GM21526 (cell line): ENCODE data around the gene CEP112.
"Not testable (repeated sequence)": the region's sequence is repeated elsewhere in the genome, so short reads cannot be mapped to it uniquely, and the experiment has no call there.

Source experiments
- ATAC-seq: cut with Tn5 transposase; IDR thresholded peaks from one replicate; pipeline ENCODE4 v1.9.1; 2021; ENCODE audit warnings: moderate library complexity; ENCODE audit not compliant: unreplicated experiment, low FRiP score

CEP112 gene

DNA sequence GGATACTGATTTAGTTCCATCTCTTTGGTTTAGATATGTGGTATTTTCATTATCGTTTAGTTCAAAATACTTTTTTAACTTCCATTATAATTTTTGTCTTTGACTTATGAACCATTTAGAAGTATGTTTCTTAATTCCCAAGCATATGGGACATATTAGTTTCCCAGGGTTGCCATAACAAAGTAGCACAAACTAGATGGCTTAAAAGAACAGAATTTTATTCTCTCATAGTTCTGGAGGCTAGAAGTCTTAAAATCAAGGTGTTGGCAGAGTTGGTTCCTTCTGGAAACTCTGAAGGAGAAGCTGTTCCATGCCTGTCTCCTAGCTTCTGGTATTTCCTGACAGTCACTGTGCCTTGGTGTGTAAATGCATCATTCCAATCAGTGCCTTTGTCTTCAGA is 339.0 kb downstream of the CEP112 start:
- no peak for ATAC-seq

DNA sequence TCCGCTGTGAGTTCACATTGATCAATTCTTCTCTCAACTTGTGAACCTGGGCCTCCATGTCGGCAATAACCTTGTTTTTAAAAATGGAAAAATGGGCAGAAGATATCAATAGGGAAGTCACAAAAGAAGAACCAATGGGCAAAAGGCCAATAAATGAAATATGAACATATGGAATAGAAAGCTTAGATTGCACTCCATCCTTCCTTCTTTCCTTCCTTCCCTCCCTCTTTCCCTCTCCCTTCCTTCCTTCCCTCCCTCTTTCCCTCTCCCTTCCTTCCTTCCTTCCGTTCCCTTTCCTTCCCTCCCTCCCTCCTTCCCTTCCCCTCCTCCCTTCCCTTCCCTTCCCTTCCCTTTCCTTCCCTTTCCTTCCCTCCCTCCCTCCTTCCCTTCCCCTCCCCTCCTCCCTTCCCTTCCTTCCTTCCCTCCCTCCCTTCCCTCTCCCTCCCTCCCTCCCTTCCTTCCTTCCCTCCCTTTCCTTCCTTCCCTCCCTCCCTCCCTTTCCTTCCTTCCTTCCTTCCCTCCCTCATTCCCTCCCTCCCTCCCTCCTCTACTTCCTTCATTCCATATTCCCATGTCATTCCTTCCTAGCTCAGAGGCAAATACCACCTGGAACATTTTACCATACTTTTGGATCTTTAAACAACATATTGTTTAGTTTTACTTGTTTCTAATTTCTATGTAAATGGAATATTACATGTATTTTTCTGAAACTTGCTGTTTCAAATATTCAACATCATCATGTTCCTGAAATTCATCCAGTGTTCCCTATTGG is 339.8 kb downstream of the CEP112 start:
- ATAC-seq, result no peak

DNA sequence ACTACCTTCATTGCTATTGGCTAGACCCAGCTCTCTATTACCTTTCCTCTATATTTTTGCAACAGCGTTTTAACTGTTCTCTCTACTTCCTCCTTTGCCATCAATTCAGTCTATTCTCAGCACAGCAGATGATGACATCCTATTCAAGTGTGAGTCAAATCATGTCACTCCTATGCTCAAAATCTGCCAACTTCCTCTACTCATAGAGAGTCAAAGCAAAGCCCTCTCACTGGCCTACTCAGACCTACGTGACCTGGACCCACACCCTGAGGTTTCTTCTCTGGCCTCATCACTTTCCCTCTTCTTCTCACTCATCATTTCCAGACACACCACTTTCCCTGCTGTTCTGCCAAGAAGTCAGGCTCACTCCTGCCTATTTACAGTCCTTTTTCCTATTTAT is 341.4 kb downstream of the CEP112 start:
- peak; percentile 72 for ATAC-seq

DNA sequence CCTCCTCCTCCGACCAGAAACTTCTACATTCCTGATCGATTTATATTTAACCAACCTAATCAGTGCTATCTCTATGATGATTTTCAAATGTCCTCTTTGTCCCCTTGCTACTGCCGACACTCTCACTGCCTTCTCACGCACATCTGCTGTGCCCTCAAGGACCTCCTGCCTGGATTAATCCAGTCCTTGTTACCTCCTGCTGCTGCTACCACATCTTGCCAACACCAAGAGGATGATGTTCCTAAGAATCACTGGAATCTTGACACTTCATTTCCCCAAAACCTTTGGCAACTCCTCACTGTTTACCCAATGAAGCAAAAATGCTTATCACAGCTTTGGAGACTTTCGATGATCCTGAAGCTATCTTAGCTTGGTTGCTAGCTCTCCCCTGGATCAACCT is 343.2 kb downstream of the CEP112 start:
- no peak for ATAC-seq

DNA sequence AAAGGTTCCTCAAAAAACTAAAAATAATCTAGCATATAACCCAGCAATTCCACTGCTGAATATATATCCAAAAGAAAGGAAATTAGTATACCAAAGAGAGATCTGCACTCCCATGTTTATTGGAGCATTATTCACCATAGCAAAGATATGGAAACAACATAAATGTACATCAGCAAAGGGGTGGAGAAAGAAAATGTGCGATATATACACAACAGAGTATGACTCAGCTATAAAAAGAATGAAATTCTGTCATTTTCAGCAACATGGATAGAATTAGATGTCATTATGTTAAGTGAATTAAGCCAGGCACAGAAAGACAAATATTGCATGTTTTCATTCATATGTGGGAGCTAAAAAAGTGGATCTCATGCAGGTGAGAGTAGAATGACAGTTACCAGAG is 350.8 kb downstream of the CEP112 start:
- ATAC-seq, result no peak

DNA sequence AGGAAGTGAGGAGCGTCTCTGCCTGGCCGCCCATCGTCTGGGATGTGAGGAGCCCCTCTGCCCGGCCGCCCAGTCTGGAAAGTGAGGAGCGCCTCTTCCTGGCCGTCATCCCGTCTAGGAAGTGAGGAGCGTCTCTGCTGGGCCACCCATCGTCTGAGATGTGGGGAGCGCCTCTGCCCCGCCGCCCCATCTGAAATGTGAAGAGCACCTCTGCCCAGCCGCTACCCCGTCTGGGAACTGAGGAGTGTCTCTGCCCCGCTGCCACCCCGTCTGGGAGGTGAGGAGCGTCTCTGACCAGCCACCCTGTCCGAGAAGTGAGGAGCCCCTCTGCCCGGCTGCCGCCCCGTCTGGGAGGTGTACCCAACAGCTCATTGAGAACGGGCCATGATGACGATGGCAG is 354.7 kb downstream of the CEP112 start:
- ATAC-seq, result not testable (repeated sequence)

DNA sequence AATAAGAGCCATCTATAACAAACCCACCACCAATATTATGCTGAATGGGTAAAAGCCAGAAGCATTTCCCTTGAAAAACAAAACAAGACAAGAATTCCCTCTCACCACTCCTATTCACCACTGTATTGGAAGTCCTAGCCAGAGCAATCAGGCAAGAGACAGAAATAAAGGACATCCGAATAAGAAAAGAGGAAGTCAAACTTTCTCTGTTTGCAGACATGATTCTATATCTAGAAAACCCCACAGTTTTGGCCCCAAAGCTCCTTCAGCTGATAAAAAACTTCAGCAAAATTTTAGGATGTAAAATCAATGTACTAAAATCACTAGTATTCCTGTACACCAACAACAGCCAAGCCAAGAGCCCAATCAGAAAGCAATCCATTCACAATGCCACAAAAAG is 358.7 kb downstream of the CEP112 start:
- ATAC-seq, result no peak

DNA sequence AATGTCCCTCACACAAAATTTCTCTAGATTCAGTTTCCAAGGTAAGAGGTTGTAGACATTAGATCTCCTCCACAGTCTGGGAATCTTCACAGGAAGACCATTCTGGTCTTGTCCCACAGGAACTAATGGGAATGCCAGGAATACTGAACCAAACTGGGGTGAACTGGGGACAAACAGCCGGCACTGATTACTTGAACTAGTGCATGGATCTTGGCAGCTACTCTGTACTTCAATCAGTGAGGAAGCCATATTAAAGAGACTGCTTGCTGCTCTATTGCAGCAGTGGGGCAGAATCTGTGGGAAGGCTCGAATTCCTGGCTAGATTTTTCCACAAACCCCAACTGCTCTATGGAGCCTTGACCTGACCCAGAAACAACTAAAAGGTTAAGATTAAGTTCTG is 361.6 kb downstream of the CEP112 start:
- no peak for ATAC-seq

DNA sequence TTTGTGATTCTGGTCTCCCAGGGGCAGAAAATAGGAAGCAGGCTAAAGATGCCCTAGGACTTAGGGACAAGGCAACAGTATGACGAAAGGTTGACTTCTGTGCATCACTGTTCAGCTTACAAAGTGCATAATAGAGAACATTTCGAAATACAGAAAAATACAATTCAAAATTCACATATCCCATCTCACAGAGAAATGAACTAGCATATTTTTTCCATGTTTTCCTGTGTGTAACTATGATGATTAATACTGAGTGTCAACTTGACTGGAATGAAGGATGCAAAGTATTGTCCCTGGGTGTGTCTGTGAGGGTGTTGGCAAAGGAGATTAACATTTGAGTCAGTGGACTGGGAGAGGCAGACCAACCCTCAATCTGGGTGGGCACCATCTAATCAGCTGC is 365.4 kb downstream of the CEP112 start:
- ATAC-seq, result not testable (repeated sequence)

DNA sequence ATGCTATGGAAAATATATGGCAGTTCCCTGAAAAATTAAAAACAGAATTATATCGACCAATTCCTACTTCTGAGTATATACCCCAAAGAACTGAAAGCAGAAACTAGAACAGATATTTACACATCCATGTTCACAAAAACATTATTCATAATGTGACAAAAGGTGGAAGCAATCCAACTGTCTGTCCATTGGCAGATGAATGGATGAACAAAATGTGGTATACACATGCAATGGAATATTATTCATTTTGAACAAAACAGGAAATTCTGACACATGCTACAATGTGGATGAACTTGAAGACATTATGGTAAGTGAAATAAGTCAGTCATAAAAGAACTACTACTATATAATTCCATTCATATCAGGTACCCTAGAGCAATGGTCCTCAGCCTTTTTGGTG is 367.0 kb downstream of the CEP112 start:
- ATAC-seq, result no peak

DNA sequence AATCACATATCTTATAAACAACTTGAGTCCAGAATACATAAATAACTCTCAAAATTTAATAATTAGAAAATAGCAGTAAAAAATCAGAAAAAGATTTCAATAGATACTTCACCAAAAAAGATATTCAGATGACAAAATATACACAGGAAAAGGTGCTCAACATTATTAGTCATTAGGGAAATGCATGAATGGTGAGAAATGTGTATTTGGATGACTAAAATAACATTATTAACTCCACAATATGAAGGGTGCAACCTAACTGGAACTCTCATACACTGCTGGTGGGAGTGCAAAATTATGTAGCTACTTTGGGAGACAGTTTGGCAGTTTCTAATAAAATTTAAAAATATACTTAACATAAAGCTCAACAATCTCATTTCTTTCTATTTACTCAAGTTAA is 368.2 kb downstream of the CEP112 start:
- no peak for ATAC-seq

DNA sequence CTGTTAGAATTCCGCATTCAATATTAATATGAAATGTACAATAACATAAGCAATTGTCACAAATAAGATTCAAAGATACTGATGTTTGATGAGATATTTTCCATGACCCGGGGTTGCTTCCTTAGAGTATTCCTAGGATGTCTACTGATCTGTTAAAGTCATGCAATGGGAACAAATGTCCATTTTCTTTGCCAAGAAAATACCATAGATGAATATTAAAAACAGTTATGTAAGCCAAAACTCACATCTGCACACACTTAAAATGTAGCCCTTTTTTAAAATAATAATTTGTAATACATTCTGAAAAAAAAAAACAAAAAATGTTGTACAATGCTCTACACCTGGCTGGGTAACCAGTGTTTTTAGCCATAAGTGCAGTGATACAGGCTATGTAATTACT is 371.1 kb downstream of the CEP112 start:
- ATAC-seq, result no peak

DNA sequence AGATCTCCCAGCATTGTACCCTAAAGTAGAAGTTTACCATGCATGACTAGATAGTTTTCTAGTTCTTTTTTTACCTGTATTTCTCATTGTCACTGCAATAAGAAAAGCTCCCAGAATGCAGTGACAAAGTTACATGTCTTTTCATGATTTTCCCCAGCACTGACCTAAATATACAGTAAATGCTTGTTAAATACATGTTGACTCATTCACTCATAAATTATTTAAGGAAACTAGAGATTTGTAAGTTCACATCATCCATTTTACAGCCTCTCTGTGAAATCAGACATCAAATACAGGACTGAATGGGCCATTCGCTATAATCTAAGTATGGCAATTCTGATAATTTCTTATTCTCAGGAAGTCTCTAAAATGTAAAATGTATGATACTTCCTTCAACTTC is 371.6 kb downstream of the CEP112 start:
- ATAC-seq, result no peak

DNA sequence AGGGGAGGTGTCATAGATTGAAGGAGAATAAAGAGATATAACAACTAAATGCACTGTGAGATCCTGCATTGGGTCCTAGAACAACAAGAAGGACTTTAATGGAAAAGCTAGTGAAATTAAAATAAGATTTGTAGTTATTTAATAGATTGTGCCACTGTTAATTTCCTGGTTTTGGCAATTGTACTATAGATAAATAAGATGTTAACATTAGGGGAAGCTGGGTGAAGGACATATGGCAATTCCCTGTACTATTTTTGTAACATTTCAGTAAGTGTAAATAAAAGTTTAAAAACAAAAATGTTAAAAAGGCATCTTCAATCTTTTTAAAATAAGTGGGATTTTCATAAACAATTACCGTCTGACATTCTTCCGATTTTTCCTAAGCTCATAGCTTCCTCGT is 372.1 kb downstream of the CEP112 start:
- ATAC-seq, result no peak

DNA sequence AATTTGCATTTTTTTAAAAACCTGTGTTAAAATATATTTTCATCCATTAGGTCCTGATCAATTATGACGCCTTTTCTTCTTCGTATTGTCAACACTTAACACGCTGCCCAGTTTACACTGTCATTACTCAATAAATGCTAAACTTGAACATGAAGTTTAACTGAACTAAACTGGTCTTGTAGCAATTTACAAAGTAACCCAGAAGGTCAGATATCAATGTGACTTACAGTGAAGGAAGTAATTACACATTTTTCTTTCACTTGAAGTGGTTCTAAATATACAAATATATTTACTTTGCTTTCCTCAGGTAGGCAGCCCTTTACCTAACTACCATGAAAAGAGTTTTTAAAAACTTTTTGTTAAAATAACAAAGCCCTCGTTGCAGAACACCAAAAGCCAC is 374.0 kb downstream of the CEP112 start:
- no peak for ATAC-seq

DNA sequence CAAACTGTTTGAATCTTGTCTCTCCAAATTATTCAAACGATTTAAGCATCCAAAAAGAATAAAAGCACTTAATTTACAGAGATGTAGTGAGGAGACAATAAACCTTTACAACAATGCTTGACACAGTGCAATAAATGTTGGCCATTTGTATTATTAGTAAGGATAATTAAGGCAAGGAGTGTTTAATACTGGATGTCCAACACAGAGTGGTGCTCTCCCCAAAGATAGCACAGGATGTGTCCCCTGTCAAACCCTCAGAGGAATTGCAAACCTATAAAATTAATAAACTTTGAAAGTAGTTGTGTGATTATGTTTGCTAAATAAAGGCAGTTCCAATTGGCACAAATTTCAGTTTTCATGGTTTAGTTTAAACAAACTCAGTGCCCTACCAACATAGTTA is 377.5 kb downstream of the CEP112 start:
- no peak for ATAC-seq

DNA sequence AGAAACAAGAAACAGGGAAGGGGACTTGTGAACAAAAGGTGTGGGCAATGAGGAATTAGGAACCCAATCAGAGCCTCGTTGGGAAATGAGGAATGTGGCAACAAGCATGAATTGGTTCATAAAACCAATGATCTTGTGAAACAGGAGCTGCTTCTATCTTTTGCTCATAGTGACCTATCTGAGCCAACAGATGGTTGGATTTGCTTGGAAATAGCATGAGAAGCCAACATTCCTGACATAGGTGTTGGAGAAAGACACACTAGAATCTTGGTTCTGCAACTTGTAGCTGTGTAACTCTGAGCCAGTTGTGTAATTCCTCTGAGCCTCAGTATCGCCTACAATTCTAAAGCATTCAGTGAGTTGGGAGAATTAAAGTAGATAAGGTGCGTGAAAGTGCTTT is 378.6 kb downstream of the CEP112 start:
- no peak for ATAC-seq

DNA sequence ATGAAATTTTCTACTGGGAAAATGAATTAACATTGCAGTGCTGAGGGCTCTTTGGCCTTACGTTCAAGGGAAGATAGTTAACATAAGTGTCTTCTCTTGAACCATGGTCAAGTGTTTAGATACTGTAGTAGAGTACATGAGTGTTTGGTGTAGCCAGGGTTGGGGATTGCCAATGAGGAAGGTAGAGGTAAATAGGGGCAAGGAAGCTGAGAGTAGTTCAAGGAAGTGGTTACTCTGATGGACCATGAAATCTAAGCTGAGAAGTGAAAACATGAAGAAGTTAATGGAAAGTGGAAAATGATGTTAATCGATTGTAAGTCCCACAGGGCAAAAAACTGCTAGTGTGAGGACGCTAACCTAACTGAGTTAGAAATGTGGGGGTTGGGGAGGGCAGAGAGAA is 380.9 kb downstream of the CEP112 start:
- no peak for ATAC-seq

DNA sequence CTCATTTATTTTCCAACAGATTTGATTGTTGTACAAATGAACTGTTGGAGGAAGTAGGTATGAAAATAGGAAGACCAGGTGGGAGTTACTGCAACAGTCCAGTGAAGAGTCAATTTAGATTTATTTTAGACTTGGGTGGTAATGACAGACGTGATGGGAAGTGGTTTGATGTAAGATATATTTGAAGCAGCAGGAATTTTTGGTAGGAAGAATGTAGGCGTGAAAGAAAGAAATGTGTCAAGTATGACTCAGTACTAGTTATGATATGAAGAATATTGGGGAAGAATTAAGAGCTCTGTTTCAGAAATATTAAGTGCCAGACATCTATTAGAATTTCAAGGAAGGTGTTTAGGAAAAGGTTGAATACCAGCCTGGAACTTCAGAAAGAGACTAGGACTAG is 382.6 kb downstream of the CEP112 start:
- no peak for ATAC-seq

DNA sequence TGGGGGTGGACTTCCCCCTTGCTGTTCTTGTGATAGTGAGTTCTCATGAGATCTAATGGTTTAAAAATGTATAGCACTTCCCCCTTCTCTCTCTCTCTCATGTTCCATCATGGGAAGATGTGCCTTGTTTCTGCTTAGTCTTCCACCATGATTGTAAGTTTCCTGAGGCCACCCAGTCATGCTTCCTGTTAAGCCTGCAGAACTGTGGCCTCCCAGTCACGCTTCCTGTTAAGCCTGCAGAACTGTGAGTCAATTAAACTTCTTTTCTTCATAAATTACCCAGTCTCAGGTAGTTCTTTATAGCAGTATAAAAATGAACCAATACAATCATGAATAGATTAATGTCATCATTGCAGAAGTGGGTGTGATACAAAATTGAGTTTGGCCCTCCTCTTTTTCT is 383.4 kb downstream of the CEP112 start:
- not testable (repeated sequence) for ATAC-seq

DNA sequence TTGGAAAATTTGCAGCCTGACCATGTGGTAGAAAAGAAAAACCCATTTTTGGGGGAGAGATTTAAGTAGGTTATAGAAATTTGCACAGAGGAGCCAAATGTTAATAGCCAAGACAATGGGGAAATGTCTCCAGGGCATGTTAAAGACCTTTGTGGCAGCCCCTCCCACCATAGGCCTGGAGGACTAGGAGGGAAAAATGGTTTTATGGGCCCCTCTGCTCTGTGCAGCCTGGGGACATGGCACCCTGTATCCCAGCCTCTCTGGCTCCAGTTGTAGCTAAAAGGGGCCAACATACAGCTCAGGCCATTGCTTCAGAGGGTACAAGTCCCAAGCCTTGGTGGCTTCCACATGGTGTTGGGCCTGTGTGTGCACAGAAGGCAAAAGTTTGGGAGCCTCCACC is 384.6 kb downstream of the CEP112 start:
- no peak for ATAC-seq

DNA sequence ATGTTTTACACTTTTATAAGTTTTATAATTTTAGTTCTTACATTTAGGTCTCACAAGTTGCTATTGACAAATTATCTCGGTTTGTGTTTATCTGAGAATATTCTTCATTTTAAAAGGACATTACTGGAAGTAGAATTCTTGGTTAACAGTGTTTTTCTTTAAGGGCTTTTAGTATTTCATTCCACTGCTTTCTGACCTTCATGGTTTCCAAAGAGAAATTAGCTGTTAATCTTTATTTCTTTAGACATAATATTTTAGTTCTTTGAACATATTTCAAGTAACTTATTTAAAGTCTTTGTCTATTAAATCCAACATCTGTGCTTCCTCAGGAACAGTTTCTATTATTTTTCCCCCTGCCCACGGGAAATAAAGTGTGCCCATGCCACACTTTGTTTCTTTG is 390.4 kb downstream of the CEP112 start:
- no peak for ATAC-seq

DNA sequence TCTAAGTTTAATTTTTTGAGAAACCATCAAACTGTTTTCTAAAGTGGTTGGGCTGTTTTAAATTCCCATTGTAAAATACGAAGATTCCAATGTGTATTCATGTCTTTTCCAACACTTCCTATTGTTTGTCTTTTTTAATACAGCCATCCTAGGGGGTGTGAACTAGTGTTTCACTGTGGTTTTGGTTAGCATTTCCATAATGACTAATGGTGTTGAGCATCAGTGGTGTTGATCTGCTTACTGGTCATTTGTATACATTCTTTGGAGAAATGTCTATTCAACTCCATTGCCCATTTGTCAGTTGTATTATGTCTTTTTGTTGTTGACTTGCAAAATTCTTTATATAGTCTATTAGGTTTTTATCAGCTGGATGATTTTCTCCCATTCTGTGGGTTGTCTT is 391.3 kb downstream of the CEP112 start:
- ATAC-seq, result no peak
